ENCODE measurements around the gene COX4I2.
"Not testable (repeated sequence)": the region's sequence is repeated elsewhere in the genome, so short reads cannot be mapped to it uniquely, and the experiment has no call there.

The COX4I2 gene

GRCh38 chr20:31607640-31608250 is 30.0 kb upstream of the COX4I2 start:
- DNase-seq (ENCODE audit: low read depth) = no peak

GRCh38 chr20:31608251-31608945 is 29.3 kb upstream of the COX4I2 start:
- no peak for DNase-seq (ENCODE audit: low read depth)

GRCh38 chr20:31612271-31612640 is 25.5 kb upstream of the COX4I2 start:
- DNase-seq (ENCODE audit: low read depth) = not testable (repeated sequence)

- no peak for DNase-seq (ENCODE audit: low read depth)
These were observed 22.3 kb upstream of the COX4I2 start for GRCh38 chr20:31615416-31615815.

- no peak for DNase-seq (ENCODE audit: low read depth)
These were observed 20.1 kb upstream of the COX4I2 start for GRCh38 chr20:31617432-31618104.

GRCh38 chr20:31620246-31620645 is 17.5 kb upstream of the COX4I2 start:
- DNase-seq (ENCODE audit: low read depth) = no peak

GRCh38 chr20:31623123-31623505 is 14.6 kb upstream of the COX4I2 start:
- DNase-seq (ENCODE audit: low read depth) = not testable (repeated sequence)

- not testable (repeated sequence) for DNase-seq (ENCODE audit: low read depth)
These were observed 11.2 kb upstream of the COX4I2 start for GRCh38 chr20:31626534-31626933.

GRCh38 chr20:31628057-31628456 is 9.7 kb upstream of the COX4I2 start:
- not testable (repeated sequence) for DNase-seq (ENCODE audit: low read depth)

GRCh38 chr20:31630187-31630790 is 7.4 kb upstream of the COX4I2 start:
- DNase-seq (ENCODE audit: low read depth) = no peak

GRCh38 chr20:31632548-31633338 is 5.0 kb upstream of the COX4I2 start:
- no peak for DNase-seq (ENCODE audit: low read depth)

- no peak for DNase-seq (ENCODE audit: low read depth)
These were observed 4.3 kb upstream of the COX4I2 start for GRCh38 chr20:31633339-31633914.

GRCh38 chr20:31638317-31638716 is 605 bp downstream of the COX4I2 start:
- DNase-seq (ENCODE audit: low read depth) = no peak

GRCh38 chr20:31638816-31639215 is 1.1 kb downstream of the COX4I2 start:
- no peak for DNase-seq (ENCODE audit: low read depth)

- no peak for DNase-seq (ENCODE audit: low read depth)
These were observed 2.5 kb downstream of the COX4I2 start for GRCh38 chr20:31640259-31640658.

- no peak for DNase-seq (ENCODE audit: low read depth)
These were observed 3.7 kb downstream of the COX4I2 start for GRCh38 chr20:31641391-31641790.

- DNase-seq (ENCODE audit: low read depth) = no peak
These were observed 5.1 kb downstream of the COX4I2 start for GRCh38 chr20:31642837-31643236.

- no peak for DNase-seq (ENCODE audit: low read depth)
These were observed 5.8 kb downstream of the COX4I2 start for GRCh38 chr20:31643522-31643921.

GRCh38 chr20:31644701-31645100 is 7.0 kb downstream of the COX4I2 start:
- no peak for DNase-seq (ENCODE audit: low read depth)

GRCh38 chr20:31648104-31648503 is 10.4 kb downstream of the COX4I2 start:
- DNase-seq (ENCODE audit: low read depth) = not testable (repeated sequence)

- DNase-seq (ENCODE audit: low read depth) = peak; percentile 61
These were observed 15.2 kb downstream of the COX4I2 start for GRCh38 chr20:31652917-31653396.

GRCh38 chr20:31653561-31653960 is 15.8 kb downstream of the COX4I2 start:
- DNase-seq (ENCODE audit: low read depth) = no peak
